Measurements from ENCODE around the gene SLC9A9.

The SLC9A9 gene

GRCh38 chr3:143814443-143814889 lies 33.8 kb downstream of the SLC9A9 start:
- TF ChIP-seq CTCF (conservative IDR thresholded peaks at IDR 0.05; ENCODE audit: low read depth, low read length), result no peak
- no peak overlapping the region for H3K4me3 ChIP-seq (ENCODE audit: low read depth, low read length)
- peak; percentile 21 for DNase-seq (ENCODE audit: low read depth)

DNA sequence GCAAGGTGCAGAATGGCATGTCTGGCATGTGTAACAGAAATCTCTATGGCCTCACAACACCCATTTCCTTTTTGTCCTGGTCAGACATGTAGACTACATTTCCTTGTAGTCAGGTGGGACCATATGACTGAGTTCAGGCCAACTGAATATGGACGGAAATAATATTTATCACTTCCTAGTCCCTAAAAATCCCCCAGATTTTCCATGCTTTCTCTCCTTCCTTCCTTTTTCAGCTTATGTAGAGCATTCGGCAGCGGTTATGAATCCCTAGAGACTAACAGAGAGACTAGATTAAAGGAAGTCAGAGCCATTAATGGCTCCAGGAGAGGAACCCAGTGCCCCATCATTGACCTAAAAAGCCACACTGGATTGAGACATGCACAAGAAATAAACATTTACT lies 35.8 kb downstream of the SLC9A9 start:
- TF ChIP-seq CTCF (conservative IDR thresholded peaks at IDR 0.05; ENCODE audit: low read depth, low read length), result no peak
- DNase-seq (ENCODE audit: low read depth), result no peak
- H3K4me3 ChIP-seq (ENCODE audit: low read depth, low read length), result no peak overlapping the region

GRCh38 chr3:143811602-143812001 lies 36.7 kb downstream of the SLC9A9 start:
- DNase-seq (ENCODE audit: low read depth), result no peak
- no peak for TF ChIP-seq CTCF (conservative IDR thresholded peaks at IDR 0.05; ENCODE audit: low read depth, low read length)
- no peak overlapping the region for H3K4me3 ChIP-seq (ENCODE audit: low read depth, low read length)

- TF ChIP-seq CTCF (conservative IDR thresholded peaks at IDR 0.05; ENCODE audit: low read depth, low read length), result no peak
Measured at GRCh38 chr3:143810953-143811265, 37.4 kb downstream of the SLC9A9 start.

GRCh38 chr3:143810166-143810952 lies 37.9 kb downstream of the SLC9A9 start:
- no peak for DNase-seq (ENCODE audit: low read depth)
- no peak for TF ChIP-seq CTCF (conservative IDR thresholded peaks at IDR 0.05; ENCODE audit: low read depth, low read length)
- H3K4me3 ChIP-seq (ENCODE audit: low read depth, low read length), result no peak overlapping the region

More at GRCh38 chr3:143810953-143811265, 37.4 kb downstream of the SLC9A9 start:
- DNase-seq (ENCODE audit: low read depth), result no peak
- no peak overlapping the region for H3K4me3 ChIP-seq (ENCODE audit: low read depth, low read length)

- H3K4me3 ChIP-seq (ENCODE audit: low read depth, low read length), result no peak overlapping the region
- DNase-seq (ENCODE audit: low read depth), result peak; percentile 15
- TF ChIP-seq CTCF (conservative IDR thresholded peaks at IDR 0.05; ENCODE audit: low read depth, low read length), result no peak
Measured at GRCh38 chr3:143809121-143809621, 39.1 kb downstream of the SLC9A9 start.

GRCh38 chr3:143808030-143808429 lies 40.2 kb downstream of the SLC9A9 start:
- no peak overlapping the region for H3K4me3 ChIP-seq (ENCODE audit: low read depth, low read length)
- TF ChIP-seq CTCF (conservative IDR thresholded peaks at IDR 0.05; ENCODE audit: low read depth, low read length), result no peak
- no peak for DNase-seq (ENCODE audit: low read depth)
